ENCODE measurements around the gene WDFY4. TPM values are rescaled to one million over a fixed set of nuclear protein-coding genes. Genes with fewer than 3 reads are reported as not detected.

The WDFY4 gene
- total RNA-seq, 4 donors from 2014 or later = 5.0 to 16.5 (median 8.8) TPM

DNA sequence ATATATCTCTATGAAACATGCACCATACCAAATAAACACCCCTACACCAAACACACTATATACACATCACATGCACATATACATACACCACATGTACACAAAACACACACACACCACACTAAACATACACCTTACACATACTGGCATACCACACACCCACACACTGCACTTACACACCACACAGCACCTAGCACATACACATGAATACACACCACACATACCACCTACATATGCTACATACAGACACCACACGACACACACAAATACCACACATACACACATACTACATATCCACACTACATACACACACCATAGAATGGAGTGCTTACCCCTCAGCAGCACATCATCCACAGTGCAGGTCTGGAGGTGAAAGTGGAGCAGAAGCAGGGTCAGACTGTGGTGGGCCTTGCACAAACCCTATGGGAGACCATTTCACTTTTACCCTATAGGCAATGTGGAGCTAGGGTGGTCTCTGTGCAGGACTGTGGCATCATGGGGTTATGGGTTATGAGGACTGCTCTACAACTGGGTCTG, 64.6 kb downstream of the WDFY4 start:
- TF ChIP-seq EP300 (IDR thresholded peaks at IDR 0.05) (no peak), CTCF (IDR thresholded peaks at IDR 0.05) (no peak), POLR2A (IDR thresholded peaks at IDR 0.05) (no peak)
- no peaks in the 10 kb centered on the region for H3K27me3 ChIP-seq
- WGBS, 2 donors = 93 to 100% methylated on average over 1 of the region's 1 CpG
- H3K9me3 ChIP-seq = no peaks in the 10 kb centered on the region
- H3K36me3 ChIP-seq = no peaks in the 10 kb centered on the region
- H3K27ac ChIP-seq = no peak overlapping the region
- H3K4me1 ChIP-seq = no peaks in the 10 kb centered on the region
- H3K4me3 ChIP-seq = no peak overlapping the region
- no peak for DNase-seq (ENCODE audit: low spot score in 2 of 2)

DNA sequence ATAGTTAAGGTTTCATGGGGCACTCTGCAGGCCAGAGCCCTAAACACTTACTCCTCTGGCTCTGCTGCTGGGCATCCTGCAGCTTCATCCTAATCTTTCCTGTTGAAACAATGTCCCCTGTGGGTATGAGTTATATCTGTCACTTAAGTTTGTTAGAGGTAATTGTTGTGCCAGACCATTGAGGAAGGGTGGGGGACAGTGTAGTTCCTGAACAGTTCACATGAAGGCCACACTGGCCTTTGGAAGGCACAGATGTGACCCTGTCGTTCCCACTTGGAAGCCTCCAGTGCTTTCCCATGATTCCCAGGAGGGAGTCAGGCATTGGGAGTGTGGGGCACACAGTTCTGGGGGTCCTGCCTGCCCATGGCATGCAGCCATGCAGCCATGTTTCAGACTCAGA, 65.3 kb downstream of the WDFY4 start:
- H3K27me3 ChIP-seq = no peaks in the 10 kb centered on the region
- no peak overlapping the region for H3K27ac ChIP-seq
- no peaks in the 10 kb centered on the region for H3K9me3 ChIP-seq
- no peaks in the 10 kb centered on the region for H3K4me1 ChIP-seq
- DNase-seq (ENCODE audit: low spot score in 2 of 2) = no peak
- no peak for TF ChIP-seq CTCF (IDR thresholded peaks at IDR 0.05)
- TF ChIP-seq POLR2A (IDR thresholded peaks at IDR 0.05) = no peak
- TF ChIP-seq EP300 (IDR thresholded peaks at IDR 0.05) = no peak
- no peaks in the 10 kb centered on the region for H3K36me3 ChIP-seq
- WGBS, 2 donors = 64 to 67% methylated on average over 1 of the region's 1 CpG
- H3K4me3 ChIP-seq = no peak overlapping the region

- WGBS, 2 donors = 87 to 93% methylated on average over 5 of the region's 5 CpGs
- Histone ChIP-seq H3K4me1 (no peaks in the 10 kb centered on the region), H3K9me3 (no peaks in the 10 kb centered on the region), H3K4me3 (no peak overlapping the region), H3K27me3 (no peaks in the 10 kb centered on the region), H3K36me3 (no peaks in the 10 kb centered on the region), H3K27ac (no peak overlapping the region)
- no peak for DNase-seq (ENCODE audit: low spot score in 2 of 2)
- TF ChIP-seq POLR2A (IDR thresholded peaks at IDR 0.05) (no peak), CTCF (IDR thresholded peaks at IDR 0.05) (no peak), EP300 (IDR thresholded peaks at IDR 0.05) (no peak)
Measured at GRCh38 chr10:48750991-48751390, 66.3 kb downstream of the WDFY4 start.

GRCh38 chr10:48751730-48752129, 67.1 kb downstream of the WDFY4 start:
- no peaks in the 10 kb centered on the region for H3K36me3 ChIP-seq
- H3K27ac ChIP-seq = no peak overlapping the region
- no peak for TF ChIP-seq CTCF (IDR thresholded peaks at IDR 0.05)
- TF ChIP-seq POLR2A (IDR thresholded peaks at IDR 0.05) = no peak
- no peak for TF ChIP-seq EP300 (IDR thresholded peaks at IDR 0.05)
- H3K4me1 ChIP-seq = no peaks in the 10 kb centered on the region
- WGBS, 2 donors = 78 to 91% methylated on average over 5 of the region's 5 CpGs
- H3K4me3 ChIP-seq = no peak overlapping the region
- H3K9me3 ChIP-seq = no peaks in the 10 kb centered on the region
- no peaks in the 10 kb centered on the region for H3K27me3 ChIP-seq
- no peak for DNase-seq (ENCODE audit: low spot score in 2 of 2)

GRCh38 chr10:48758411-48758810, 73.7 kb downstream of the WDFY4 start:
- TF ChIP-seq CTCF (IDR thresholded peaks at IDR 0.05) = no peak
- TF ChIP-seq POLR2A (IDR thresholded peaks at IDR 0.05) = no peak
- TF ChIP-seq EP300 (IDR thresholded peaks at IDR 0.05) = no peak
- H3K4me3 ChIP-seq = no peak overlapping the region
- no peaks in the 10 kb centered on the region for H3K9me3 ChIP-seq
- H3K36me3 ChIP-seq = no peaks in the 10 kb centered on the region
- H3K27me3 ChIP-seq = no peaks in the 10 kb centered on the region
- no peaks in the 10 kb centered on the region for H3K4me1 ChIP-seq
- DNase-seq (ENCODE audit: low spot score in 2 of 2) = no peak
- no peak overlapping the region for H3K27ac ChIP-seq
- WGBS, 2 donors = 34 to 44% methylated on average over 3 of the region's 3 CpGs
